SU-DHL-6 (cell line): ENCODE data around the gene WDR19.

Experiments used
- CTCF ChIP-seq: fragments of 200-600 bp; sonication (generic); IDR thresholded peaks from one replicate; pipeline ENCODE4 v1.5.1; 2017; ENCODE audit warnings: antibody characterized with exemption, mild to moderate bottlenecking, low read length, moderate library complexity; ENCODE audit not compliant: insufficient read depth, poor library complexity, severe bottlenecking
- EZH2phosphoT487 ChIP-seq: fragments of 200-600 bp; sonication (generic), shearing (Covaris generic); conservative IDR thresholded peaks from 2 replicates; pipeline ENCODE4 v1.6.1; 2018; ENCODE audit warnings: mild to moderate bottlenecking, antibody characterized with exemption, low read length, moderate library complexity, mixed read lengths

- TF ChIP-seq CTCF: no peak
- TF ChIP-seq EZH2phosphoT487: no peak
Measured at GRCh38 chr4:39291686-39292085, 109.4 kb downstream of the WDR19 start.
